WTC11 (cell line): ENCODE results near the gene MGMT. TPM values are rescaled to one million over a fixed set of nuclear protein-coding genes. Genes with fewer than 3 reads are reported as not detected.

Experiments
- ATAC-seq: fragments of 200-7000 bp; cut with Tn5 transposase; 2 replicates; pipeline ENCODE4 v1.10.0; 2021; ENCODE audit warnings: mild to moderate bottlenecking, moderate library complexity
- CTCF ChIA-PET: fragments of 300-600 bp; sonication (Branson Sonifier 250); formaldehyde crosslinking; loops from one replicate; lab custom pipeline; 2021; ENCODE audit warnings: antibody characterized with exemption; lab: Charles Lee
- POLR2A ChIA-PET: fragments of 350-600 bp; sonication (Branson Sonifier 250); formaldehyde crosslinking; loops from one replicate; lab custom pipeline; 2021; ENCODE audit warnings: antibody characterized with exemption; lab: Charles Lee
- DNase-seq: peaks from one replicate; pipeline ENCODE4 v3.0.0; 2021; ENCODE audit warnings: low spot score
- H3K27ac Mint-ChIP-seq: 2 replicates; pipeline ENCODE4 v1.8.0; 2021; ENCODE audit warnings: mixed read lengths
- H3K27me3 Mint-ChIP-seq: 2 replicates; pipeline ENCODE4 v1.8.0; 2021; ENCODE audit warnings: low read depth, mild to moderate bottlenecking, moderate library complexity, mixed read lengths
- H3K36me3 Mint-ChIP-seq: 2 replicates; pipeline ENCODE4 v1.8.0; 2021; ENCODE audit warnings: mixed read lengths
- H3K4me1 Mint-ChIP-seq: 2 replicates; pipeline ENCODE4 v1.8.0; 2022; ENCODE audit warnings: mixed read lengths
- H3K4me3 Mint-ChIP-seq: 2 replicates; pipeline ENCODE4 v1.8.0; 2021; ENCODE audit warnings: mild to moderate bottlenecking, moderate library complexity, mixed read lengths
- H3K9me3 Mint-ChIP-seq: 2 replicates; pipeline ENCODE4 v1.8.0; 2021; ENCODE audit warnings: mixed read lengths
- CDX4 ChIP-seq: fragments of 250-450 bp; sonication (Bioruptor Pico); IDR thresholded peaks from 2 replicates; pipeline ENCODE4 v1.9.0; 2021; ENCODE audit warnings: moderate library complexity, mild to moderate bottlenecking, inconsistent platforms, borderline replicate concordance
- CTCF ChIP-seq: fragments of 200-600 bp; IDR thresholded peaks from 2 replicates; pipeline ENCODE4 v1.8.0; 2022; ENCODE audit warnings: antibody characterized with exemption
- E2F5 ChIP-seq: sonication (generic); formaldehyde crosslinking; IDR thresholded peaks from 2 replicates; pipeline ENCODE4 v1.8.1; 2022; ENCODE audit warnings: mild to moderate bottlenecking, moderate library complexity, missing genetic modification reagents
- ETV6 ChIP-seq: sonication (generic); formaldehyde crosslinking; IDR thresholded peaks from 2 replicates; pipeline ENCODE4 v1.8.1; 2022; ENCODE audit warnings: mild to moderate bottlenecking, missing genetic modification reagents
- FOXP4 ChIP-seq: sonication (generic); formaldehyde crosslinking; IDR thresholded peaks from 2 replicates; pipeline ENCODE4 v1.8.0; 2022; ENCODE audit warnings: mild to moderate bottlenecking, missing genetic modification reagents
- HMGA2 ChIP-seq: fragments of 250-450 bp; sonication (Bioruptor Pico); IDR thresholded peaks from 2 replicates; pipeline ENCODE4 v1.4.0; 2021; ENCODE audit warnings: mild to moderate bottlenecking, moderate library complexity
- HMGXB4 ChIP-seq: sonication (generic); formaldehyde crosslinking; IDR thresholded peaks from 2 replicates; pipeline ENCODE4 v1.8.1; 2023; ENCODE audit warnings: mild to moderate bottlenecking, moderate library complexity, missing genetic modification reagents
- KAT7 ChIP-seq: sonication (generic); formaldehyde crosslinking; IDR thresholded peaks from 2 replicates; pipeline ENCODE4 v1.8.1; 2023; ENCODE audit warnings: missing genetic modification reagents, mild to moderate bottlenecking, borderline replicate concordance
- PRRX2 ChIP-seq: fragments of 250-450 bp; sonication (Bioruptor Pico); IDR thresholded peaks from 2 replicates; pipeline ENCODE4 v1.8.0; 2021; ENCODE audit warnings: mild to moderate bottlenecking
- RELA ChIP-seq: sonication (generic); formaldehyde crosslinking; IDR thresholded peaks from 2 replicates; pipeline ENCODE4 v1.8.1; 2022; ENCODE audit warnings: missing genetic modification reagents, mild to moderate bottlenecking, borderline replicate concordance
- SOX15 ChIP-seq: fragments of 250-450 bp; sonication (Bioruptor Pico); IDR thresholded peaks from 2 replicates; pipeline ENCODE4 v1.9.0; 2021; ENCODE audit warnings: mild to moderate bottlenecking
- TEAD4 ChIP-seq: sonication (generic); formaldehyde crosslinking; IDR thresholded peaks from 2 replicates; pipeline ENCODE4 v1.8.0; 2022; ENCODE audit warnings: mild to moderate bottlenecking, missing genetic modification reagents
- USF1 ChIP-seq: sonication (generic); formaldehyde crosslinking; IDR thresholded peaks from 2 replicates; pipeline ENCODE4 v1.8.0; 2022; ENCODE audit warnings: mild to moderate bottlenecking, missing genetic modification reagents
- USF2 ChIP-seq: sonication (generic); formaldehyde crosslinking; IDR thresholded peaks from 2 replicates; pipeline ENCODE4 v1.8.1; 2023; ENCODE audit warnings: mild to moderate bottlenecking, missing genetic modification reagents, moderate library complexity
- ZMAT4 ChIP-seq: fragments of 250-450 bp; sonication (Bioruptor Pico); IDR thresholded peaks from 2 replicates; pipeline ENCODE4 v1.9.0; 2021; ENCODE audit warnings: mild to moderate bottlenecking
- ZNF121 ChIP-seq: sonication (generic); formaldehyde crosslinking; IDR thresholded peaks from 2 replicates; pipeline ENCODE4 v1.8.0; 2023; ENCODE audit warnings: missing genetic modification reagents
- ZNF138 ChIP-seq: sonication (generic); formaldehyde crosslinking; conservative IDR thresholded peaks from 2 replicates; pipeline ENCODE4 v1.8.1; 2022; ENCODE audit warnings: mild to moderate bottlenecking, moderate library complexity, missing genetic modification reagents
- ZNF219 ChIP-seq: sonication (generic); formaldehyde crosslinking; IDR thresholded peaks from 2 replicates; pipeline ENCODE4 v1.8.0; 2023; ENCODE audit warnings: missing genetic modification reagents, mild to moderate bottlenecking, borderline replicate concordance
- ZNF263 ChIP-seq: sonication (generic); formaldehyde crosslinking; IDR thresholded peaks from 2 replicates; pipeline ENCODE4 v1.8.1; 2022; ENCODE audit warnings: low read depth, mild to moderate bottlenecking, moderate library complexity, missing genetic modification reagents
- ZNF317 ChIP-seq: sonication (generic); formaldehyde crosslinking; IDR thresholded peaks from 2 replicates; pipeline ENCODE4 v1.8.1; 2023; ENCODE audit warnings: low read depth, mild to moderate bottlenecking, moderate library complexity, missing genetic modification reagents, borderline replicate concordance
- ZNF396 ChIP-seq: fragments of 250-450 bp; sonication (Bioruptor Pico); IDR thresholded peaks from 2 replicates; pipeline ENCODE4 v1.8.0; 2021; ENCODE audit warnings: mild to moderate bottlenecking, moderate library complexity, borderline replicate concordance
- total RNA-seq: library from RNA; stranded (reverse); gene quantifications from 3 replicates; pipeline ENCODE4 v1.2.3, GENCODE V29; 2021

MGMT gene
- total RNA-seq, 1 experiment from 2014 or later: 11.8 TPM

- DNase-seq: no peak
- CTCF ChIA-PET: no interaction called here
- H3K36me3 Mint-ChIP-seq: peaks cover 3% of the 10 kb centered on the region; the same call in 1 of the 2 replicates
Measured at GRCh38 chr10:129788215-129788614, 321.2 kb downstream of the MGMT start.

GRCh38 chr10:129790715-129791446 lies 323.8 kb downstream of the MGMT start:
- no peak for TF ChIP-seq RELA (CRISPR knock-in tag)
- TF ChIP-seq ZNF219 (CRISPR knock-in tag): no peak
- TF ChIP-seq ZNF396 (CRISPR knock-in tag): no peak
- TF ChIP-seq ZNF121: no peak
- no peak for TF ChIP-seq USF1
- no peak for TF ChIP-seq ETV6
- no peak for TF ChIP-seq USF2 (CRISPR knock-in tag)
- no peak for TF ChIP-seq ZNF317 (CRISPR knock-in tag)
- no peak for TF ChIP-seq ZNF263 (CRISPR knock-in tag)
- TF ChIP-seq SOX15 (CRISPR knock-in tag): no peak
- no peak for TF ChIP-seq HMGXB4 (CRISPR knock-in tag)
- TF ChIP-seq HMGA2 (CRISPR knock-in tag): no peak
- no peak for TF ChIP-seq FOXP4 (CRISPR knock-in tag)
- TF ChIP-seq E2F5: no peak
- TF ChIP-seq CTCF: no peak
- TF ChIP-seq ZNF138 (CRISPR knock-in tag): no peak
- no peak for TF ChIP-seq TEAD4 (CRISPR knock-in tag)
- no peak for TF ChIP-seq CDX4
- TF ChIP-seq KAT7: no peak
- no peak for TF ChIP-seq ZMAT4
- H3K36me3 Mint-ChIP-seq: peaks cover 3% of the 10 kb centered on the region; the same call in 1 of the 2 replicates
- ChIA-PET CTCF (no interaction called here), POLR2A (no interaction called here)
- peaks cover 14% of the 10 kb centered on the region for H3K9me3 Mint-ChIP-seq
- H3K27me3 Mint-ChIP-seq: no peaks in the 10 kb centered on the region
- no peaks in the 10 kb centered on the region for H3K4me1 Mint-ChIP-seq
- no peak overlapping the region for H3K27ac Mint-ChIP-seq
- ATAC-seq (no peak), DNase-seq (no peak)
- H3K4me3 Mint-ChIP-seq: no peak overlapping the region

More at GRCh38 chr10:129788215-129788614, 321.2 kb downstream of the MGMT start:
- H3K27me3 Mint-ChIP-seq: no peaks in the 10 kb centered on the region
- no peaks in the 10 kb centered on the region for H3K4me1 Mint-ChIP-seq
- POLR2A ChIA-PET: no interaction called here
- no peak for TF ChIP-seq PRRX2 (CRISPR knock-in tag)
- ATAC-seq: no peak
- peaks cover 14% of the 10 kb centered on the region for H3K9me3 Mint-ChIP-seq
- H3K27ac Mint-ChIP-seq: no peak overlapping the region
- H3K4me3 Mint-ChIP-seq: no peak overlapping the region
